ENCODE results near the gene PDSS1. TPM values are rescaled to one million over a fixed set of nuclear protein-coding genes. Genes with fewer than 3 reads are reported as not detected.

Gene PDSS1
- polyA plus RNA-seq, 1 donor (not counting 4 experiments of a cell fraction or from before 2014, with no cell fraction given), result 36.6 TPM

DNA sequence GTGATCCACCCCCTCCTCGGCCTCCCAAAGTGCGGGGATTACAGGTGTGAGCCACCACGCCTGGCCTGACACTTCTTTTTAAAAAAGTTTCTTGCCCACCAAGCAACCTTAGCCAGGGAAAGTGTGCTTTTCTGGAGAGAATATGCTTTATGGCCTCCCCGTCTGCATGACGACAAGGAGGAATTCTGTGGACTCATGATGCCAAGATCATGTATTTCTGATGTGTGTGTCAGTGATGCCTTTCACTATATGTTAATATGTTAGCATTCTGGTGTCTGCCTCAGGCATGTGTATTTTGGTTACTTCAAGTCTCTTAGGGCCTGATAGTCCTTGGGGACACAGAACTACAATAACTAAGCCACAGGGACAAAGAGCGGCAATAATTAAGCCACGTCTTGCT lies 2.1 kb downstream of the PDSS1 start:
- H3K4me3 ChIP-seq (ENCODE audit: control insufficient read depth in 2 of 3, extremely low read depth in 1 of 3, insufficient read depth in 2 of 3, low read depth in 1 of 3, low read length in 3 of 3), result no peak overlapping the region
- H3K79me2 ChIP-seq (ENCODE audit: control insufficient read depth, insufficient read depth, low read length), result peaks cover 55% of the 10 kb centered on the region
- H3K9me1 ChIP-seq (ENCODE audit: control insufficient read depth, extremely low read depth, insufficient read depth, low read length), result no peaks in the 10 kb centered on the region
- H3K9ac ChIP-seq (ENCODE audit: control insufficient read depth, extremely low read depth, insufficient read depth, low read length), result no peak overlapping the region
- peaks cover 0 to 1% of the 10 kb centered on the region in 2 experiments for H3K36me3 ChIP-seq (ENCODE audit: control insufficient read depth in 2 of 2, extremely low read depth in 1 of 2, insufficient read depth in 2 of 2, low read length in 2 of 2)
- H3K9me3 ChIP-seq (ENCODE audit: control insufficient read depth, low read depth, low read length), result no peaks in the 10 kb centered on the region
- dilution Hi-C loops (cut with MboI; ENCODE audit: extremely low pct_ligation_motif_present, low sequenced_read_pairs), result no loop called here
- H3K27me3 ChIP-seq (ENCODE audit: control insufficient read depth, extremely low read depth, insufficient read depth, low read length), result no peaks in the 10 kb centered on the region
- TF ChIP-seq EZH2 (IDR thresholded peaks at IDR 0.05; ENCODE audit: low read length), result no peak
- TF ChIP-seq, protein P1, sequence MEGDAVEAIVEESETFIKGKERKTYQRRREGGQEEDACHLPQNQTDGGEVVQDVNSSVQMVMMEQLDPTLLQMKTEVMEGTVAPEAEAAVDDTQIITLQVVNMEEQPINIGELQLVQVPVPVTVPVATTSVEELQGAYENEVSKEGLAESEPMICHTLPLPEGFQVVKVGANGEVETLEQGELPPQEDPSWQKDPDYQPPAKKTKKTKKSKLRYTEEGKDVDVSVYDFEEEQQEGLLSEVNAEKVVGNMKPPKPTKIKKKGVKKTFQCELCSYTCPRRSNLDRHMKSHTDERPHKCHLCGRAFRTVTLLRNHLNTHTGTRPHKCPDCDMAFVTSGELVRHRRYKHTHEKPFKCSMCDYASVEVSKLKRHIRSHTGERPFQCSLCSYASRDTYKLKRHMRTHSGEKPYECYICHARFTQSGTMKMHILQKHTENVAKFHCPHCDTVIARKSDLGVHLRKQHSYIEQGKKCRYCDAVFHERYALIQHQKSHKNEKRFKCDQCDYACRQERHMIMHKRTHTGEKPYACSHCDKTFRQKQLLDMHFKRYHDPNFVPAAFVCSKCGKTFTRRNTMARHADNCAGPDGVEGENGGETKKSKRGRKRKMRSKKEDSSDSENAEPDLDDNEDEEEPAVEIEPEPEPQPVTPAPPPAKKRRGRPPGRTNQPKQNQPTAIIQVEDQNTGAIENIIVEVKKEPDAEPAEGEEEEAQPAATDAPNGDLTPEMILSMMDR (optimal IDR thresholded peaks at IDR 0.05 in 1 of 3, IDR thresholded peaks at IDR 0.05 in 1 of 3, conservative IDR thresholded peaks at IDR 0.05 in 1 of 3; ENCODE audit: extremely low read depth in 1 of 3, insufficient read depth in 2 of 3, low read length in 3 of 3), result no peak
- FAIRE-seq (no peak), DNase-seq (ENCODE audit: low read depth, low spot score) (no peak)
- H4K20me1 ChIP-seq (ENCODE audit: control insufficient read depth, extremely low read depth, insufficient read depth, low read length), result peaks cover 4% of the 10 kb centered on the region
- H3K4me2 ChIP-seq (ENCODE audit: control insufficient read depth, extremely low read depth, insufficient read depth, low read depth, low read length), result no peak overlapping the region
- no peak overlapping the region for H3K27ac ChIP-seq (ENCODE audit: control insufficient read depth, insufficient read depth, low read length)
- peaks cover 10% of the 10 kb centered on the region for H3K4me1 ChIP-seq (ENCODE audit: control insufficient read depth, extremely low read depth, insufficient read depth, low read length)
- H2AFZ ChIP-seq (ENCODE audit: control insufficient read depth, low read length), result no peak overlapping the region

DNA sequence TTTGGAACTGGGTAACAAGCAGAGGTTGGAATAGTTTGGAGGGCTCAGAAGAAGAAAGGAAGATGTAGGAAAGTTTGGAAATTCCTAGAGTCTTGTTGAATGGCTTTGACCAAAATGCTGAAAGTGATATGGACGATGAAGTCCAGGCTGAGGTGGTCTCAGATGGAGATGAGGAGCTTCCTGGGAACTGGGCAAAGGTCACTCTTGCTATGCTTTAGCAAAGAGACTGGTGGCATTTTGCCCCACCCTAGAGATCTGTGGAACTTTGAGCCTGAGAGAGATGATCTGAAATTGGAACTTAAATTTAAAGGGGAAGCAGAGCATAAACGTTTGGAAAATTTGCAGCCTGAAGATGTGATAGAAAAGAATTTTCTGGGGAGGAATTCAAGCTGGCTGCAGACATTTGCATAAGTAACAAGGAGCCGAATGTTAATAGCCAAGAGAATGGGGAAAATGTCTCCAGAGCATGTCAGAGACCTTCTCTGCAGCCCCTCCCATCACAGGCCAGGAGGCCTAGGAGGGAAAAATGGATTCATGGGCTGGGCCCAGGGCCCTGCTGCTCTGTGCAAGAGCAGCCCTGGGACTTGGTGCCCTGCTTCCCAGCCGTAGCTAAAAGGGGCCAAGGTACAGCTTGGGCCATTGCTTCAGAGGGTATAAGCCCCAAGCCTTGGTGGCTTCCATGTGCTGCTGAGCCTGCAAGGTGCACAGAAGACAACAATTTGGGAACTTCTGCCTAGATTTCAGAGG lies 3.6 kb downstream of the PDSS1 start:
- Histone ChIP-seq H3K4me1 (ENCODE audit: control insufficient read depth, extremely low read depth, insufficient read depth, low read length) (peaks cover 10% of the 10 kb centered on the region), H3K27me3 (ENCODE audit: control insufficient read depth, extremely low read depth, insufficient read depth, low read length) (no peaks in the 10 kb centered on the region), H2AFZ (ENCODE audit: control insufficient read depth, low read length) (no peak overlapping the region), H3K9me3 (ENCODE audit: control insufficient read depth, low read depth, low read length) (no peaks in the 10 kb centered on the region), H3K9me1 (ENCODE audit: control insufficient read depth, extremely low read depth, insufficient read depth, low read length) (no peaks in the 10 kb centered on the region), H3K36me3 (ENCODE audit: control insufficient read depth in 2 of 2, extremely low read depth in 1 of 2, insufficient read depth in 2 of 2, low read length in 2 of 2) (peaks cover 0 to 6% of the 10 kb centered on the region in 2 experiments), H4K20me1 (ENCODE audit: control insufficient read depth, extremely low read depth, insufficient read depth, low read length) (peaks cover 4% of the 10 kb centered on the region), H3K4me2 (ENCODE audit: control insufficient read depth, extremely low read depth, insufficient read depth, low read depth, low read length) (no peak overlapping the region), H3K79me2 (ENCODE audit: control insufficient read depth, insufficient read depth, low read length) (peaks cover 55% of the 10 kb centered on the region), H3K9ac (ENCODE audit: control insufficient read depth, extremely low read depth, insufficient read depth, low read length) (no peak overlapping the region), H3K27ac (ENCODE audit: control insufficient read depth, insufficient read depth, low read length) (no peak overlapping the region), H3K4me3 (ENCODE audit: control insufficient read depth in 2 of 3, extremely low read depth in 1 of 3, insufficient read depth in 2 of 3, low read depth in 1 of 3, low read length in 3 of 3) (no peak overlapping the region)
- no peak for FAIRE-seq
- DNase-seq (ENCODE audit: low read depth, low spot score), result no peak
- TF ChIP-seq, protein P1 (optimal IDR thresholded peaks at IDR 0.05 in 1 of 3, IDR thresholded peaks at IDR 0.05 in 1 of 3, conservative IDR thresholded peaks at IDR 0.05 in 1 of 3; ENCODE audit: extremely low read depth in 1 of 3, insufficient read depth in 2 of 3, low read length in 3 of 3), result no peak
- TF ChIP-seq EZH2 (IDR thresholded peaks at IDR 0.05; ENCODE audit: low read length), result no peak
- dilution Hi-C loops (cut with MboI; ENCODE audit: extremely low pct_ligation_motif_present, low sequenced_read_pairs), result no loop called here
